Dendritic cell treated with granulocyte-macrophage colony-stimulating factor and Interleukin-4, amounts not matched to agents 40 ng/mL and 50 ng/mL, for 4 days (primary cell): ENCODE results near the gene NEURL1.
A peak's percentile ranks its signal among the peaks of the same experiment; 100 is the strongest.

Experiments used
- H3K27ac Mint-ChIP-seq: one replicate; pipeline ENCODE4 v1.8.0; 2022; ENCODE audit warnings: mild to moderate bottlenecking, mixed read lengths
- H3K27me3 Mint-ChIP-seq: one replicate; pipeline ENCODE4 v1.8.0; 2022; ENCODE audit warnings: mild to moderate bottlenecking, mixed read lengths
- H3K36me3 Mint-ChIP-seq: one replicate; pipeline ENCODE4 v1.8.0; 2022; ENCODE audit warnings: low read depth, mixed read lengths
- H3K4me1 Mint-ChIP-seq: one replicate; pipeline ENCODE4 v1.8.0; 2022; ENCODE audit warnings: low read depth, mixed read lengths
- H3K4me3 Mint-ChIP-seq: one replicate; pipeline ENCODE4 v1.8.0; 2022; ENCODE audit warnings: mild to moderate bottlenecking, moderate library complexity, mixed read lengths
- H3K9me3 Mint-ChIP-seq: one replicate; pipeline ENCODE4 v1.8.0; 2022; ENCODE audit warnings: mixed read lengths
- intact Hi-C: fragments of 100-400 bp; cut with micrococcal nuclease; formaldehyde crosslinking; loops from one replicate; pipeline ENCODE4 v1.15.0; 2022

The NEURL1 gene

GRCh38 chr10:103547391-103547946 lies 54.0 kb downstream of the NEURL1 start:
- Mint-ChIP-seq H3K27me3 (peaks cover 27% of the 10 kb centered on the region), H3K4me3 (no peak overlapping the region), H3K9me3 (no peaks in the 10 kb centered on the region), H3K27ac (no peak overlapping the region), H3K36me3 (no peaks in the 10 kb centered on the region), H3K4me1 (peaks cover 37% of the 10 kb centered on the region)
- intact Hi-C loops, result no loop called here

DNA sequence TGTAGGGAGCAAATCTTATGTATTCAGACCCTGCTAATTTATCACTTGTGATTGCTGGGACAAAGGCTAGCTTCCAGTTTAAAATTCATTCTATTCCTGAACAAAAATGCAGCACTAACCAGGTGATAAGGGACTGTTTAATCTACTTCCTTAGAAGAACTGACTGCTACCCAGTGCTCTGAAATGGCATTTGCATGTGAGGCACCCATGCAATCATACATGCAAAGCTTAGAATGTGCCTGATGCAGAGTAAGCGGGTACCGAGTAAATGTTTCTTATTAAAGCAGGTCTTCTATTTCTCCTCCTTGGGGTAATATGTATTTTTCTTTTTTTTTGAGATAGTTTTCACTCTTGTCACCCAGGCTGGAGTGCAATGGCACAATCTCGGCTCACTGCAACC lies 54.5 kb downstream of the NEURL1 start:
- peaks cover 25% of the 10 kb centered on the region for H3K27me3 Mint-ChIP-seq
- H3K9me3 Mint-ChIP-seq, result no peaks in the 10 kb centered on the region
- peaks cover 37% of the 10 kb centered on the region for H3K4me1 Mint-ChIP-seq
- no peak overlapping the region for H3K4me3 Mint-ChIP-seq
- H3K27ac Mint-ChIP-seq, result no peak overlapping the region
- no peaks in the 10 kb centered on the region for H3K36me3 Mint-ChIP-seq
- intact Hi-C loops, result no loop called here

DNA sequence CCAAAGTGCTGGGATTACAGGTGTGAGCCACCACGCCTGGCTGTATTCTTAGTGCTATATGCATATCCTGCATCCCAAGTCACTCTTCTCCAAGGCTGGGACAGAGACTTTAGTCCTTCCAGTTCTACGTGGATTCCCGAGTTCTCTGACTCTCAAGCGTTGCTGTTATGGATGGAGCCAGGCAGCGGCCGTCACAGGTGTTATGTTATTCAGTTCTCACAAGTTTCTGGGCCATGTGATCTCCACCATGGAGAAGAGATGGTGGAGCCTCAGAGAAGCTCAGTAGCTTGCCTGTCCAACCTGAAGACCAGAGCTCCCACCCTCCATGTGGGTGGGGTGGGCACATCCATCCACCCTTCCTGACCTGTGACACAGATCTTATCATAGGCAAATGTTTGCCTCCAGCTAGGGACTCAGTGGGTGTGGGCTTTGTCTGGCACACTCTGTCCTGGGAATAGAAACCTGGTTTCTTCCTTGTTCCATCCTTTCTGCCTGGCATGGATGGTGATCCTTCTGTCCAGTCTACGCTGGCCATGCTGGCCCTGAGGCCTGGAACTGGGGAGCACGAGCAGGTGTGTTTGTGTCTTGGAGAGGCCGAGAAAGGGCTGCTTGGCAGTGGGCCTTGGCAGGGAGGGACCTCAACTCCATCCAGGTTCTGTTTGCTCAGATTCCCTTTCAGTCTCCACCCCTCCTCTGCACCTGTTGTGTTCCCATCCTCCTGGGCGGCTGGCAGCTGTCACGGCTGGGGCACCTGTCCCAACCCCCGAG lies 55.3 kb downstream of the NEURL1 start:
- Mint-ChIP-seq H3K36me3 (no peaks in the 10 kb centered on the region), H3K27me3 (peaks cover 18% of the 10 kb centered on the region), H3K27ac (no peak overlapping the region), H3K9me3 (no peaks in the 10 kb centered on the region), H3K4me3 (no peak overlapping the region), H3K4me1 (peaks cover 37% of the 10 kb centered on the region)
- intact Hi-C loops, result no loop called here

DNA sequence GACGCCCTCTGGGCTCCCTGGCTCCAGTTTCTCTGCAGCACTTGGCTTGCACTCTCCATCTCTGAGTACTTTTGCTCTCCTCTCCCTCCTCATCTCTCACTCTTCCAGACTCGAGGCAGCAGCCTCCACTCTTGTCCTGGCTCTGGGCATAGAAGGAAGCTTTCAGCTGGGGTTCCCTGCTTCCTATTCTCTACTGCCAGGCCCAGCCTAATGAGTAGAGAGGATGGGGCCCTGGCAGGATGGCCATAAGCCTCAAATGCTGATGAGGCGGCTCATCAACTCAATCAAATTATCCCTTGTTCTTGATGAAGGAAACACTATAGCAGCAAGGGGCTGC lies 55.8 kb downstream of the NEURL1 start:
- Mint-ChIP-seq H3K9me3 (no peaks in the 10 kb centered on the region), H3K4me3 (no peak overlapping the region), H3K27ac (no peak overlapping the region), H3K4me1 (peaks cover 43% of the 10 kb centered on the region), H3K36me3 (no peaks in the 10 kb centered on the region), H3K27me3 (peaks cover 18% of the 10 kb centered on the region)
- intact Hi-C loops, result no loop called here

DNA sequence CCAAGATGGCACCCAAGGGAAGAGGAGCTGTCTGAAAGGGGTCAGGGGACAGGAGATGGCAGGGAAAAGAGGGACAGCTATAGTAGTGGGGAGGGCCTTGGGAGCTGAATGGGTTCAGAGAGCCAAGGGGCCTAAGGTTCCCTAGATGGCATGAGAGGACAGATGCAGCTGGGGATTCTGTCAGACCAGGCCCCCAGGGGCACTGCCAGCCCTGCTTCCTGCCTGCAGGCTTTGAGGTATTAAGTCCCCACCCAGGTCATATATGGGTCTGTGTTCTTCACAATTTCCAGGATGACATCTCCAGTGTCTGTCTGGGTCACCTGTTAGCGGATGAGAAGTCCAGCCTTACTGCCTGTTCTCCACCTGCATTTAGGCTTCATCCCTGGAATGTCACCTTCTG lies 56.7 kb downstream of the NEURL1 start:
- no peak overlapping the region for H3K4me3 Mint-ChIP-seq
- H3K36me3 Mint-ChIP-seq, result no peaks in the 10 kb centered on the region
- peak overlapping the region; percentile 14 for H3K27ac Mint-ChIP-seq
- H3K27me3 Mint-ChIP-seq, result peaks cover 16% of the 10 kb centered on the region
- H3K4me1 Mint-ChIP-seq, result peaks cover 49% of the 10 kb centered on the region
- intact Hi-C loops, result no loop called here
- no peaks in the 10 kb centered on the region for H3K9me3 Mint-ChIP-seq

DNA sequence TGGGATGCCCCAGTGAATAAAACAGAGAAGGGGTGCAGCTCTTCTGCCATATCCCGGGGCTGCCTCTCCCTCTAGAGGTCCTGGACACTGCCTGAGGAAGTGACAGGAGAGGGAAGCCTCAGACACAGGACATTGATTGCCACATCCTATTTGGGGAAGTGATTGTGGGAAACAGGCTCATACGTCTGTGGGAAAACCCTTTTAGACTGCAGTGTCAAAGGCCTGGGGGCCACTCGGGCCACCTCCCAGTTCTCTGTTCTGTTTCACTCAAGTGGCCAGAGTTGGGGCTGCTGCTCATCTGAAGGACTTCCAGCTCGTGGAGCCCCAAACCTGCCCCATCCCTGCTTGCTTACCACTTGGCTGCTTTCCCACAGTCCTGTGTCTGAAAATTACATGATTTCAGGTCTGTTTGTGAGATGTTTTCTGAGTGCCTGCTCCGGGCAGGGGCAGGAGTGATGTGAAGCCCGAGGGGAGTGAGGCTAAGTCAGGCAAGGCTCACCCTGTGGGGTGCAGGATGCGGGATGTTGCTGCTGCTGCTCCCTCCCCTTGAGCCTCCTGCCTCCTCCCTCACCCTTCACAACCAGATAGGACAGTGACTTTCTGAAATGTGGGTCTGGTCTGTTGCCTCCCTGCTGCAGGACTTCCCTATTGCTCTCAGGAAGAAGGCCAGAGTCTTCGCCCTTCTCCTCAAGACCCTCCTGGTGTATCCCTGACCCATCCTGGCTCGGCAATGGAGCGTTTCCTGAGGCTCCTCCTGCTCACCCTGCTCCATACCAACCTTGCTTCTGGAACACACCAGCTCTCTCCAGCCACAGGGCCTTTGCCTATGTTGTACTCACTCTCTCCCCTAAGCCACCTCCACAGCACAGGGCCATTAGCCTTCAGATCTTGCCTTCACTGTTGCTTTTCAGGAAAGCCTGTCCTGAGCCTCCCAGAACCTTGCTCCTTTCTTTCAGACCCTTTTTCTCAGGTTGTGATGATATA lies 58.4 kb downstream of the NEURL1 start:
- intact Hi-C loops, result no loop called here
- Mint-ChIP-seq H3K27me3 (peaks cover 31% of the 10 kb centered on the region), H3K4me3 (no peak overlapping the region), H3K36me3 (no peaks in the 10 kb centered on the region), H3K4me1 (peaks cover 49% of the 10 kb centered on the region), H3K27ac (peak overlapping the region; percentile 74), H3K9me3 (no peaks in the 10 kb centered on the region)

GRCh38 chr10:103552856-103553742 lies 59.6 kb downstream of the NEURL1 start:
- H3K9me3 Mint-ChIP-seq, result no peaks in the 10 kb centered on the region
- H3K27ac Mint-ChIP-seq, result peak overlapping the region; percentile 74
- intact Hi-C loops, result no loop called here
- H3K36me3 Mint-ChIP-seq, result no peaks in the 10 kb centered on the region
- no peak overlapping the region for H3K4me3 Mint-ChIP-seq
- H3K4me1 Mint-ChIP-seq, result peaks cover 48% of the 10 kb centered on the region
- H3K27me3 Mint-ChIP-seq, result peaks cover 33% of the 10 kb centered on the region

- Mint-ChIP-seq H3K9me3 (no peaks in the 10 kb centered on the region), H3K4me3 (no peak overlapping the region), H3K27me3 (peaks cover 40% of the 10 kb centered on the region), H3K4me1 (peaks cover 57% of the 10 kb centered on the region), H3K36me3 (no peaks in the 10 kb centered on the region), H3K27ac (peak overlapping the region; percentile 74)
- intact Hi-C loops, result no loop called here
Observed at GRCh38 chr10:103553743-103554487, 60.4 kb downstream of the NEURL1 start.

DNA sequence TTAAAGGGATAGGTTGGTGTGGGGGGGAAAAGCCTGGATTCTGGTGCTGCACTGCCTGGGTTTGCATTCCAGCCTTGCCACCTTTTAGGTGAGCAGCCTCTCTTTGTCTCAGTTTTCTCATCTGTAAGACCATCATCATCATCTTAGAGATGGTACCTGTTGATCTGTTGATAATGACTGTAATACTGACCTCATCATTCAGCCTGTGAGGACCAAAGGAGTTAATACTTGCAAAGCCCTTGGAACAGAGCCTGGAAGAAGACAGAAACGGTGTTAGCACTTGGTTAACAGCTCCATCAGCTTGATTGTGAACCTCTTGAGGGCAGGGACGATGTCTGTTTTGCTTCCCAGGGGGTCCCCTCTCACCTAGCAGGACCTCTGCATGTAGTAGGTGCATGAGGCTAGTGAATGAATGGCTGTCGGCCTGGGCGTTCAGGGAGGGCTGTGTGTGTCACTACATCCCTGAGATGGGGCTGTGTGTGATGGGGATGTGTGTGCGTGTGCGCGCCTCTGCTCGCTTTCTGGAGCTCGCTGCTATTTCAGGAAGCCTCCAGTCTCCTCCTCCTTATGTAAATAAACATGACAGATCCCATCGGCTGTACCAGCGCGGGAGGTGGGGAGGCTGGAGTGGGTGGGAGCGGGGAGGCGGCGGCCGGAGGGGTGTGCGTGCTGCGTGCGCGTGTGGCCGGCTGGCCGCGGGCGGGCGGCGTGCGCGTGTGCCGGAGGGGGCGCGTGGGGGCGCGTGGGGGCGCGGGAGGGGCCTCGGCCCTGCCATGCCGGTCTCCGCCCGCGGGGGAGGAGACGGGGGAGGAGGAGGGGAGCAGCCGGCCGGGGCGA lies 61.2 kb downstream of the NEURL1 start:
- peaks cover 42% of the 10 kb centered on the region for H3K27me3 Mint-ChIP-seq
- H3K4me3 Mint-ChIP-seq, result peak overlapping the region; percentile 66
- H3K27ac Mint-ChIP-seq, result no peak overlapping the region
- no peaks in the 10 kb centered on the region for H3K36me3 Mint-ChIP-seq
- intact Hi-C loops, result no loop called here
- no peaks in the 10 kb centered on the region for H3K9me3 Mint-ChIP-seq
- peaks cover 61% of the 10 kb centered on the region for H3K4me1 Mint-ChIP-seq

DNA sequence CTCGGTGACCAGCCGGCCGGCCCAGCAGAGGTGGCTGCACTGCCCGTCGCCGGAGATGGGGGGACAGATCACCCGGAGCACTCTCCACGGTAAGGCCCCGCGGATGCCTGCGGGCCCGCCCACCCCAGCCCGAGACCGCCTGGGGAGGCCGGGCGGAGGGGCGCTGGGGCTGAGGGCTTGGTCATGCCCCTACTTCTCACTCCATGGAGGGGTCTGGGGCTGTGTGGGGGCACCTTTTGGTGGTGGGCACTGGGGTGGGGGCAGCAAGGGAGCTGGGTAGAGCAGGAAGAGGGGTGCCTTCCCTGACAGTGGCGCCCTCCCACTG lies 61.8 kb downstream of the NEURL1 start:
- Mint-ChIP-seq H3K36me3 (no peaks in the 10 kb centered on the region), H3K27me3 (peaks cover 45% of the 10 kb centered on the region), H3K4me3 (peak overlapping the region; percentile 24), H3K27ac (no peak overlapping the region), H3K9me3 (no peaks in the 10 kb centered on the region), H3K4me1 (peaks cover 55% of the 10 kb centered on the region)
- intact Hi-C loops, result no loop called here

DNA sequence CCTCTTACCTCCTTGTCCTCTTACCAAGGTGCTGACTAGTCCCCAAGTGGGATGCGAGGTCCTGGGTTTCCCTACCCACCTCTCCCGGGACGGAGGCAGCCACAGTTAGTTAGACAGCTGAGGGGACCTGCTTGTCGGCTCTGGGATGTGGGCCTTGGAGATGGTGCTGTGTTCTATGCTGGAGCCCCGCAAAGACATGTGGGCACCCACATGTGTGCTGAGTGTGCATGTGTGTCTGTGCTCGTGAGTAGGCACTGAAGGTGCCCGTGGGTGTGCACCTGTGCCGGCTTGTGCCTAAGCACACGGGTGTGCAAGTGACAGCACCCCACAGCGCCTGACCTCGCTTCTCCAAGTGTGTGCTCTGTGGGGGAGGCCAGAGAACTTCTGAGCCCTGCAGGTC lies 62.2 kb downstream of the NEURL1 start:
- no peaks in the 10 kb centered on the region for H3K36me3 Mint-ChIP-seq
- H3K4me1 Mint-ChIP-seq, result peaks cover 55% of the 10 kb centered on the region
- no peak overlapping the region for H3K27ac Mint-ChIP-seq
- intact Hi-C loops, result no loop called here
- peaks cover 45% of the 10 kb centered on the region for H3K27me3 Mint-ChIP-seq
- no peak overlapping the region for H3K4me3 Mint-ChIP-seq
- H3K9me3 Mint-ChIP-seq, result peaks cover under 1% of the 10 kb centered on the region

DNA sequence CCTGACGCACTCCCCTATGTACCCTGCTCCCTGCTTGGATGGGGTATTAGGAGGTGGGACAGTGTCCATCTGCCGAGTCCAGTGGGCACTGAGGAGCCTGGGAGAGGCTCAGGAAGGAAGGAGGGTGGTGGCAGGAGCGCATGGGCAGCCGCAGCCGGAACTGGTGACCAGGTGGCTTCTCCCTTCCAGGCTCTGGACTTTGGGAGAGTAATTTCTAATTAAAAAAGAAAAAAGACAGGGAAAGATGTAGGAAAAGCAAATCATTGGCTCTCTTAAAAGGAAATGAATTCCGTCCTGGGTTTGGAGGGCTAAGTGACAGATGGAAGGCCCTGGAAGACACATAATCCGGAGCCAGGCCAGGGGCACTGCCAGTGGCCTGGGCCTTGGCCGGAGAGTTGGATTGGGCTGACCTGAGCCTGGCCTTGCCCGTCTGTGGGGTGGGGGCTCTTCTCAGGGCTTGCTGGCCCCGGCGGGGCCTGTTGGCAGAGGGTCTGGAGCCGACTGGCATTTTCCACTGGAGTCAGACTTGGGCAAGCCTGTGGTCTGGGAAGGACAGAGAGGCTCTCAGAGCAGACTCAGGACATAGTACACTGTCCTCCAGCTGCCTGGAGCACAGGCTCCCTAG lies 63.0 kb downstream of the NEURL1 start:
- H3K27me3 Mint-ChIP-seq, result peaks cover 45% of the 10 kb centered on the region
- peaks cover 51% of the 10 kb centered on the region for H3K4me1 Mint-ChIP-seq
- no peak overlapping the region for H3K4me3 Mint-ChIP-seq
- H3K36me3 Mint-ChIP-seq, result no peaks in the 10 kb centered on the region
- peaks cover 6% of the 10 kb centered on the region for H3K9me3 Mint-ChIP-seq
- no peak overlapping the region for H3K27ac Mint-ChIP-seq
- intact Hi-C loops, result no loop called here
